ENCODE results near the gene DALRD3. TPM values are rescaled to one million over a fixed set of nuclear protein-coding genes. Genes with fewer than 3 reads are reported as not detected.
A peak's percentile ranks its signal among the peaks of the same experiment; 100 is the strongest.

DALRD3 gene
- total and polyA plus RNA-seq, 5 donors from 2014 or later = 22.2 to 40.8 (median 30.8) TPM

- H3K27ac Mint-ChIP-seq = peak within 1 kb of the TSS; percentile 98 to 100 (median 99)
- H3K27me3 Mint-ChIP-seq = no peaks in the 10 kb centered on the region
Measured at GRCh38 chr3:49007068-49007770, 11.2 kb downstream of the DALRD3 start, which contains the start of gene WDR6. Gene WDR6, plus strand, starts transcription at chr3:49007391. Its CDS starts 41 bp downstream, at chr3:49007432.

GRCh38 chr3:49006408-49007067 is 11.8 kb downstream of the DALRD3 start:
- H3K36me3 ChIP-seq (ENCODE audit: control insufficient read depth, insufficient read depth, low read length) = peaks cover 2% of the 10 kb centered on the region
- Mint-ChIP-seq H3K36me3 (peaks cover 2% of the 10 kb centered on the region), H3K27ac (peak overlapping the region; percentile 98 to 100 (median 99)), H3K4me1 (peaks cover 0 to 32% (median 20%) of the 10 kb centered on the region in 4 donors), H3K27me3 (no peaks in the 10 kb centered on the region), H3K4me3 (peak overlapping the region; percentile 94 to 99 (median 97)), H3K9me3 (peaks cover 0 to 1% (median 0%) of the 10 kb centered on the region in 7 donors)
- peak overlapping the region; percentile 61 for H3K4me3 ChIP-seq (ENCODE audit: low read depth, low read length)
- H3K27ac ChIP-seq (ENCODE audit: insufficient read depth, low read length, poor library complexity, severe bottlenecking) = peak overlapping the region; percentile 93
- peaks cover 19% of the 10 kb centered on the region for H3K4me1 ChIP-seq (ENCODE audit: control insufficient read depth, insufficient read depth, low read length, poor library complexity, severe bottlenecking)
- no peaks in the 10 kb centered on the region for H3K9me3 ChIP-seq (ENCODE audit: control insufficient read depth in 2 of 2, low read length in 2 of 2)
- DNase-seq (peak in 1 of 3 donors; percentile 32), ATAC-seq (ENCODE audit: low read depth in 2 of 2) (no peak)
- H3K27me3 ChIP-seq (ENCODE audit: control insufficient read depth, insufficient read depth, low read length) = no peaks in the 10 kb centered on the region

More at GRCh38 chr3:49007068-49007770, 11.2 kb downstream of the DALRD3 start, which contains the start of gene WDR6:
- H3K4me1 Mint-ChIP-seq = peaks cover 0 to 34% (median 22%) of the 10 kb centered on the region in 4 donors
- H3K27me3 ChIP-seq (ENCODE audit: control insufficient read depth, insufficient read depth, low read length) = no peaks in the 10 kb centered on the region
- H3K36me3 Mint-ChIP-seq = peaks cover 7% of the 10 kb centered on the region
- H3K27ac ChIP-seq (ENCODE audit: insufficient read depth, low read length, poor library complexity, severe bottlenecking) = peak within 1 kb of the TSS; percentile 93
- peaks cover 0 to 1% (median 0%) of the 10 kb centered on the region in 7 donors for H3K9me3 Mint-ChIP-seq
- peaks cover 19% of the 10 kb centered on the region for H3K4me1 ChIP-seq (ENCODE audit: control insufficient read depth, insufficient read depth, low read length, poor library complexity, severe bottlenecking)
- no peaks in the 10 kb centered on the region for H3K9me3 ChIP-seq (ENCODE audit: control insufficient read depth in 2 of 2, low read length in 2 of 2)
- ATAC-seq (ENCODE audit: low read depth in 2 of 2) (peak; percentile 95), DNase-seq (peak; percentile 97 to 99 (median 97))
- H3K4me3 Mint-ChIP-seq = peak within 1 kb of the TSS; percentile 94 to 99 (median 97)
- H3K36me3 ChIP-seq (ENCODE audit: control insufficient read depth, insufficient read depth, low read length) = peaks cover 9% of the 10 kb centered on the region
- H3K4me3 ChIP-seq (ENCODE audit: low read depth, low read length) = peak within 1 kb of the TSS; percentile 66

GRCh38 chr3:49005998-49006397 is 12.4 kb downstream of the DALRD3 start:
- Mint-ChIP-seq H3K9me3 (peaks cover 0 to 1% (median 0%) of the 10 kb centered on the region in 7 donors), H3K27ac (no peak overlapping the region), H3K4me3 (peak overlapping the region; percentile 94 to 99 (median 97)), H3K4me1 (peaks cover 0 to 32% (median 19%) of the 10 kb centered on the region in 4 donors), H3K36me3 (peaks cover 2% of the 10 kb centered on the region), H3K27me3 (no peaks in the 10 kb centered on the region)
- no peaks in the 10 kb centered on the region for H3K9me3 ChIP-seq (ENCODE audit: control insufficient read depth in 2 of 2, low read length in 2 of 2)
- H3K4me1 ChIP-seq (ENCODE audit: control insufficient read depth, insufficient read depth, low read length, poor library complexity, severe bottlenecking) = peaks cover 19% of the 10 kb centered on the region
- peak overlapping the region; percentile 61 for H3K4me3 ChIP-seq (ENCODE audit: low read depth, low read length)
- ATAC-seq (ENCODE audit: low read depth in 2 of 2) (no peak), DNase-seq (no peak)
- peak overlapping the region; percentile 93 for H3K27ac ChIP-seq (ENCODE audit: insufficient read depth, low read length, poor library complexity, severe bottlenecking)
- no peaks in the 10 kb centered on the region for H3K36me3 ChIP-seq (ENCODE audit: control insufficient read depth, insufficient read depth, low read length)
- no peaks in the 10 kb centered on the region for H3K27me3 ChIP-seq (ENCODE audit: control insufficient read depth, insufficient read depth, low read length)

- H3K27me3 Mint-ChIP-seq = no peaks in the 10 kb centered on the region
- peaks cover 0 to 32% (median 19%) of the 10 kb centered on the region in 4 donors for H3K4me1 Mint-ChIP-seq
- no peaks in the 10 kb centered on the region for H3K27me3 ChIP-seq (ENCODE audit: control insufficient read depth, insufficient read depth, low read length)
- H3K9me3 Mint-ChIP-seq = peaks cover 0 to 1% (median 0%) of the 10 kb centered on the region in 7 donors
- peaks cover 2% of the 10 kb centered on the region for H3K36me3 Mint-ChIP-seq
- DNase-seq = no peak
- no peak for ATAC-seq (ENCODE audit: low read depth in 2 of 2)
- H3K27ac ChIP-seq (ENCODE audit: insufficient read depth, low read length, poor library complexity, severe bottlenecking) = no peak overlapping the region
- no peaks in the 10 kb centered on the region for H3K9me3 ChIP-seq (ENCODE audit: control insufficient read depth in 2 of 2, low read length in 2 of 2)
- no peaks in the 10 kb centered on the region for H3K36me3 ChIP-seq (ENCODE audit: control insufficient read depth, insufficient read depth, low read length)
- no peak overlapping the region for H3K4me3 ChIP-seq (ENCODE audit: low read depth, low read length)
- H3K4me3 Mint-ChIP-seq = peak overlapping the region in 2 of 4 donors; percentile 8 to 44
- H3K27ac Mint-ChIP-seq = no peak overlapping the region
- peaks cover 19% of the 10 kb centered on the region for H3K4me1 ChIP-seq (ENCODE audit: control insufficient read depth, insufficient read depth, low read length, poor library complexity, severe bottlenecking)
Measured at GRCh38 chr3:49005303-49005680, 13.1 kb downstream of the DALRD3 start.

GRCh38 chr3:49004352-49005302 is 13.8 kb downstream of the DALRD3 start:
- DNase-seq (no peak), ATAC-seq (ENCODE audit: low read depth in 2 of 2) (no peak)
- Histone ChIP-seq H3K4me3 (ENCODE audit: low read depth, low read length) (no peak overlapping the region), H3K27me3 (ENCODE audit: control insufficient read depth, insufficient read depth, low read length) (no peaks in the 10 kb centered on the region), H3K4me1 (ENCODE audit: control insufficient read depth, insufficient read depth, low read length, poor library complexity, severe bottlenecking) (peaks cover 19% of the 10 kb centered on the region), H3K9me3 (ENCODE audit: control insufficient read depth in 2 of 2, low read length in 2 of 2) (no peaks in the 10 kb centered on the region), H3K27ac (ENCODE audit: insufficient read depth, low read length, poor library complexity, severe bottlenecking) (no peak overlapping the region), H3K36me3 (ENCODE audit: control insufficient read depth, insufficient read depth, low read length) (no peaks in the 10 kb centered on the region)
- H3K4me3 Mint-ChIP-seq = peak overlapping the region in 2 of 4 donors; percentile 4 to 54
- H3K27me3 Mint-ChIP-seq = no peaks in the 10 kb centered on the region
- no peak overlapping the region for H3K27ac Mint-ChIP-seq
- H3K9me3 Mint-ChIP-seq = peaks cover 0 to 1% (median 0%) of the 10 kb centered on the region in 7 donors
- H3K4me1 Mint-ChIP-seq = peaks cover 0 to 32% (median 21%) of the 10 kb centered on the region in 4 donors
- H3K36me3 Mint-ChIP-seq = peaks cover 2% of the 10 kb centered on the region

- Histone ChIP-seq H3K4me3 (ENCODE audit: low read depth, low read length) (no peak overlapping the region), H3K9me3 (ENCODE audit: control insufficient read depth in 2 of 2, low read length in 2 of 2) (no peaks in the 10 kb centered on the region), H3K27me3 (ENCODE audit: control insufficient read depth, insufficient read depth, low read length) (no peaks in the 10 kb centered on the region), H3K36me3 (ENCODE audit: control insufficient read depth, insufficient read depth, low read length) (no peaks in the 10 kb centered on the region), H3K4me1 (ENCODE audit: control insufficient read depth, insufficient read depth, low read length, poor library complexity, severe bottlenecking) (peaks cover under 1% of the 10 kb centered on the region), H3K27ac (ENCODE audit: insufficient read depth, low read length, poor library complexity, severe bottlenecking) (no peak overlapping the region)
- no peaks in the 10 kb centered on the region for H3K27me3 Mint-ChIP-seq
- DNase-seq (no peak), ATAC-seq (ENCODE audit: low read depth in 2 of 2) (no peak)
- H3K27ac Mint-ChIP-seq = peak overlapping the region in 2 of 3 donors; percentile 51 to 77
- peaks cover 0 to 6% (median 3%) of the 10 kb centered on the region in 4 donors for H3K4me1 Mint-ChIP-seq
- peaks cover 0 to 1% (median 0%) of the 10 kb centered on the region in 7 donors for H3K9me3 Mint-ChIP-seq
- peak overlapping the region in 1 of 4 donors; percentile 25 for H3K4me3 Mint-ChIP-seq
- peaks cover 2% of the 10 kb centered on the region for H3K36me3 Mint-ChIP-seq
Measured at GRCh38 chr3:49001155-49001554, 17.2 kb downstream of the DALRD3 start.
